ENCODE data around the gene MED16.

- TF ChIP-seq EP300 (IDR thresholded peaks at IDR 0.05): no peak
- no peak for TF ChIP-seq CTCF (IDR thresholded peaks at IDR 0.05)
- TF ChIP-seq POLR2A (IDR thresholded peaks at IDR 0.05): no peak
Measured at GRCh38 chr19:906480-906879, 13.5 kb upstream of the MED16 start.
